GM18951 (cell line): ENCODE results near the gene SFXN5.

Experiments
- POLR2A ChIP-seq: IDR thresholded peaks from 4 replicates; pipeline ENCODE4 v1.6.1; 2011; ENCODE audit warnings: mild to moderate bottlenecking; ENCODE audit not compliant: insufficient read length, insufficient read depth; ENCODE audit errors: extremely low read depth
- in situ Hi-C: fragments of 300-500 bp; cut with MboI; formaldehyde crosslinking; loops from one replicate; pipeline ENCODE4 v1.12.0; 2022; ENCODE audit warnings: low sequenced_read_pairs, mixed read lengths, inconsistent platforms; ENCODE audit not compliant: unreplicated experiment

Gene SFXN5

DNA sequence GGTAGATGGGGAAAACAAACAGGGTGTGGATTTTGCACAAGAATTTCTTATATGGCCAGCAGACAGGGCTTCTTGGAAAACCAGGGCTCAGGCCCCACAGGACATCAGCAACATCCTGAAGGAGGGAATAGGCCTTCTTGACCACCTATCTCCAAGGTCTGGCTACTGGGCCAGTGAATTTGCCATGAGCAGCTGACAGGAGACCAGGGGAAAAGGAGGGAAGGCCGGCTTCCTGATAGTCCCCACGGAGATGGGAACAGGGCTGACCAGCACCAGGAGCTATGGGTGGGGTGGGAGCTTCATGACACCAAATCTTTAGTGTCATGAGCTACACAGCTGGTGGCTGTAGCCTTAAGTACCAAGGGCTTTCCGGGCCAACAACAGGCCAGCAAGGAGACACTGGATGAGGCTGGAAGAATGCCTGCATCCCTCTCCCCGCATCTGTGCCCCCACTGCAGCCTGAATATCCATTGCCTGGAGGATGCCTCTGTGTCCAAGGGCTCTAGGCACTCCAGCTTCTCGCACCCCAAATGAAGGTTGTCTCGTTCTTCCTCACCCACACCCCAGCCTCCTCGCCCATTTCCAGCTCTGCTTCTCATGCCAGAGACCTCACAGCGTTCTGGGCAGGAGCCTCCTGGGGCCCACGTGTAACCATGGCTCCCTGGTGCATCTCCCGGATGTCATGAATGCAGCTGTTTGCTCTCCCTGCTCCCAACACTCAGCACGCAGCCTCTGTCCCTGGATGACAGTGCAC lies 79.4 kb downstream of the SFXN5 start:
- in situ Hi-C loops = no loop called here
- TF ChIP-seq POLR2A = no peak

DNA sequence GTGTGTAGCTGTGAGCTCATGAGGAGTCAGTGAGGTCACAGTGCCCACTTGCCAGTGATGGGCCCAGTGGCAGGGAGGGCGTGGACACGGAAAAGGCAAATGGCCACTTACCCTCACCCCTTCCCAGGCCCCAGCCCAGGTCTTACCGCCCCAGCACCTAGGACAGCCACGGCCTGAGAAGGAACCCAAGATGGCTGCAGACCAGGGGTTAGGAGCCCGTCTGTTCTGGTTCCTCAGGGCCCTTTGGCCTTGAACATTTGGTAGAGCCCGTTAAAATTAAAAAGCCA lies 80.1 kb downstream of the SFXN5 start:
- no peak for TF ChIP-seq POLR2A
- in situ Hi-C loops = no loop called here

DNA sequence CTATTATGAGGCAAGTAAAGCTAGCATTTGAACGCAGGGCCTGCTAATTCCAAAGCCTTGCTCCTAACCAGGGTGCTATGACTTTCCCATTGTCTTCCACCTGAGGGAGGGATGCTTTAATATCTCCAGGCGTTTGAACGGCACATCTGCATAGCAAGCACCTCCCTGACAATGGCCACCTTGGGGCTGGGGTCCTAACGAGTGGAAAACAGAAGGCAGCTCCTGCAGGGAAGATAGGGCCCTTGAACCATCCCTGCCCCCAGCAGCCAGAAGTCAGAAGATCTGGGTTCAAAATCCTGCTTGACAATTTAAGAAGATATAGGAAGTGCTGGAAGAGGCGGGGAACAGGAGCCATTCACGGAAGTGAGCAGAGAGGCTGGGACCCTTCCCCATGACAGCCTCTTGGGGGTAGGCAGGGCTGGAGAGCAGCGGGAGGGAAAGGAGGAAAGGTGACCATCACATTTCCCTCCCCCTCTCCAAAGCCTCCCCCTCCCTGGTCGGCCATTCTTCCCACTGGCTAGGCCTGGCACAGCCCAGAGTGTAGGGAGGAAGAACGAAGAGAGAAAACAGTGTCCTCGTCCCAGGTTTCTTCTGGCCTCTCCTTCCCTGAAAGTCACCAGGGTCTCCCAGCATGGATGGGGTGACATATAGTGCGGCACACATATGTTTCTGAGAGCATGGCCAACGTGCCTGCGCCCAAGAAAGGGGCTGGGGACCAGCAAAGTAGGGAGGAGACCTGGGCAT lies 80.6 kb downstream of the SFXN5 start:
- TF ChIP-seq POLR2A = no peak
- in situ Hi-C loops = no loop called here

DNA sequence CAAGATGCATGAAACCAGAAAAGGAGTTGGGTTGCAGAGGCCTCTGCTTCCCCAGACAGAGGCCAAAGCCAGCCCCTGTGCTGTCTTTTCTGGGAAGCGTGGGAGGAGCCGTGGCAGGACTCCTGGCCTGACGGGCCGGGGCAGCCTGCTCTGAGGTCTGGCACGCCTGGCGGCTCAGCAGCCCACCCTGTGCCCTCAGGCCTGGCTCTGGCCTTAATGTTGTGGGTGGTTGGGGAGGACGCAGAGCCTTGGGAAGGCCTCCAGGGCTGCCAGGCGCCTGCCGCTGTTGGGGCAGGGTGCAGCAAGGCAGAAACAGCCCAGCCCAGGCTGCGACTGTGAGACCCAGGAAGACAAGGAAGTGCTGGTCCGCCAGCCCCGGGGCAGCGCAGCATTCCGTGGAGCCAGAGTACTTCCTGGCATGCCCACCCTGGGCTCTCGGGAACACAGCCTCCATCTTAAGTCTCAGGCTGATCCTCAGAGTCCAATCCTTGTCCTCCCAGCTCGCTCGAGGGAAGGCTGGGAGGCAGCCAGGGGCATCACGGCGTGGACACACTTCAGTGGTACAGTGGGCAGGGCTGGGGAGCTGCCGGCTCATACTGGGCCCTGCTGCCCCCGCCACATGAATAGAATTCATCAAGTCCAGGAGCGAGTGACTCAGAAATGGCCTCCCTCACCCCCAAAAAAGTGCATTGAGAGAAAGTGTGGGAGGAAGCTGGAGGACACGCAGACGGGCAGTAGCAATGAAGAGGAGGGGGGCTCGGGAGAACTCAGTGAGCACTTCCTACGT lies 81.5 kb downstream of the SFXN5 start:
- in situ Hi-C loops = loop anchor here (10.0 kb wide), 1 partner anchor 185 kb away; no protein-coding TSS in a partner anchor

DNA sequence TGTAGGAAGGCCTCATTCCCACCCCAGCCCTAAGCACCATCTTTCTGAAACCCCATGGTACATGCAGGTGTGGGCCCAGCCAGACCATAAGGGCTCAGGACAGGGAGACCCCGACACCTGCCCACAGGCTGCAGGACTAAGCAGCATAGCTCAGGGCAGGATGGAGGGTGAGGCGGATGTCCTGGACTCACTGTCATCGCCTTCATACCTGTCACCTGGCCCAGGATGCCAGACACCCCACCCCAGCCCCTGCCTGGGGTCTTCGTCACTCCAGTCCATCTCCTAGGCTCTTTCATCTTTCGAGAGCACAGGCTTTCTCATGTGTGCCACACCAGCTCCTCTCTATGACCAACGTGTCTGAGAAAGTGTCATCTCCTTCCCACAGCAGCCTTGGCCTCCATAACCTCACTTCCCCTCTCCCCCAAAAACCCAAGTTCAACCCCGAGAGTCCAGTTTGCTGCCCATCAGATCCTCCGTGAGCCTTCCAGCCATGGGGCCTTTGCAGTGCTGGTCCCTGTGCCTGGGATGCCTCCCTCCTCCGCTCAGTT lies 82.7 kb downstream of the SFXN5 start:
- no peak for TF ChIP-seq POLR2A
- in situ Hi-C loops = loop anchor here (10.0 kb wide), 1 partner anchor 186 kb away; no protein-coding TSS in a partner anchor

More for the DNA sequence above, 81.5 kb downstream of the SFXN5 start:
- no peak for TF ChIP-seq POLR2A

DNA sequence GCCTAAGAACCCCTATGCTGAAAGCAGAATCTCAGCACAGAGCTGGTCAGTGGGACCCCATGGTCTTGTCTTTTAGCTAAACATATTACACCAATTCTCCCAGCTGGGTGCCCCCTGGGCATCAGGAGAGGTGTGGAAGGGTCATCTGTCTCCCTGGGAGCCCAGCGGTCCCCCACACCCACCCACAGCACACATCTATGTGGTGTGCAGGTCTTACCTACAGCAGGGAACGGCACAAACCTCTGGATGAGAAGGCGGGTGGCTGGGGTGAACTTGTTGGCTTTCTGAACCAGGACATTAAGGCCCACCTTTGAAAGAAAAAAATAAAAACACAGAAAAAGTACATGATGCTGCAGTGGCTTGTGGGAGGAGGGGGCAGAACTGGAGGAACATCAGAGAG lies 83.5 kb downstream of the SFXN5 start:
- in situ Hi-C loops = loop anchor here (10.0 kb wide), 1 partner anchor 187 kb away; no protein-coding TSS in a partner anchor
- no peak for TF ChIP-seq POLR2A

DNA sequence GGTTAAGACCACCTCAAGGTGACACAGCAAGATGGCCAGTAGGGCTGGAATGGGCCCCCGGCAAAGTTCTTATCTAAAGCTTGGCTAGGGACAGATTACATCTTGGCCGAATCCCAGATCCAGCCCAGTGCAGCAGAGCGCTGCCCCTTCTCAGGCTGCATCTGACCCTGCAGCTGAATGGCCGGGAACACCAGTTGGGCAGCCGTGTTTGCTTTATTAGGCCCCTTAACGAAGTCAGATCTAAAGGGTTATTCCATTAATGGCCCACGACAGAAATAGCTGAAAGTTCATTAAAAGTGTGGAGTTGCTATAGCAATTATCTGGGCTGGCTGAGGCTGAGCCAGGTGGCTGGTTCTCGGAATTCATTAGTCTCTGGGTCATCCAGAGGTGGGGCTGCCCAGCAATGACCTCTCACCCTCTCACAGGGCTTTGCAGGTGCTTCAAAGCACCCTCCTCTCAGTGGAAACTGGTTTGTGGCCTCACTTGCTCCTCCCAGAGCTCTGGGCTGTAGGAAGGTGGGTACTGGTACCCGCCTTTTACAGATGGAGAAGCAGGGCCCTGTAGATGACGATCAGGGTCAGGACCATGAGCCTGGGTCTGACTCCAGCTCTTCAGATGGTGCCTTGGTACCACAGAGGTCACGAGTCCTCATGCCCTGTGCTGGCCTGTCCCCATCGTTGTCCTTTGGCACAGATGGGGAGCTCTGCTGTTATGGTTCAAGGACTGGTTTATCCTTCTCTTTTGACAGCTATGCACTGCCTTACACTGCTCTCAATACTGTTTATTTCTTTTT lies 85.4 kb downstream of the SFXN5 start:
- no peak for TF ChIP-seq POLR2A
- in situ Hi-C loops = loop anchor here (10.0 kb wide), 1 partner anchor 189 kb away; no protein-coding TSS in a partner anchor

DNA sequence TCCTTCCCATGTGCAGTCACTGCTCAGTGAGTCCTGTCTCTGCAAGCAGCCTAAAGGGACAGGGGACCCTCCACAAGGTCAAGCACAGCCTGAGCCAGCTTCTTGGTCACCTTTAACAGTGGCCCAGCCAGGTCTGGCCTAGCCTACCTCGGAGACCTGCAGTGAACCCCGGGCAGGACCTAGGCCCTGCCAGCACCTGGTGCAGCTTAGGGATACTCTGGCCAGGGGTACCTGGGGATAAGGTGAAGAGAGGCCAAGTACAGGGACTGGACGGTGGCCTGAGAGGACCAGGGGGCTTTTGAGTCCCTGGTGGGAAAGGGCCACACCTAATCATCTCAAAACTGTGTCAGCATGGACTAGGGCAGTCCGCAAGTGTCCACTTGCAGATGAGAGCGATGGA lies 86.4 kb downstream of the SFXN5 start:
- no peak for TF ChIP-seq POLR2A
- in situ Hi-C loops = loop anchor here (10.0 kb wide), 1 partner anchor 190 kb away; no protein-coding TSS in a partner anchor

DNA sequence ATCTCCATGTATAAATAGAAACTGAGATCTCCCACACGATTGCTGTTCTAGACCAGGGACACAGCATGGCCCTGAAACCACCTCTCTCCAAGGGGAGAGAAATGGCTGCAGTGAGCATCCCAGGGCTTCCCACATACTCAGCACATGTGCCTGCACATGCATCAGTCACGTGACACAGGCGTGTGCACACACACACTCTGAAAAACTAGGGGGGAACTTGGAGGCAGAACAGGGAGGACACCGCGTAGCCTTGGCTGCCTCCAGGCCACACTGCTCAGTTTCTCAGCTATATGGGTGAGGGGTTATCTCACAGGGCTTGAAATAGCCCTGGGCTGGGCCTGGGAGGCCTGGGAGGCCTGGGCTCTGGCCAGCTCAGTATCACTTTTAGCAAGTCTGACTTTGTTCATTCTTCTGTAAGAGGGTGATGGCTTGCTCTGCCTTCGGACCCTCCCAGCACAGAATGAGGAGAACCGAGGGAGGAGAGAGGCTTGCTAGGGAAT lies 87.3 kb downstream of the SFXN5 start:
- in situ Hi-C loops = loop anchor here (10.0 kb wide), 1 partner anchor 191 kb away; no protein-coding TSS in a partner anchor
- no peak for TF ChIP-seq POLR2A

DNA sequence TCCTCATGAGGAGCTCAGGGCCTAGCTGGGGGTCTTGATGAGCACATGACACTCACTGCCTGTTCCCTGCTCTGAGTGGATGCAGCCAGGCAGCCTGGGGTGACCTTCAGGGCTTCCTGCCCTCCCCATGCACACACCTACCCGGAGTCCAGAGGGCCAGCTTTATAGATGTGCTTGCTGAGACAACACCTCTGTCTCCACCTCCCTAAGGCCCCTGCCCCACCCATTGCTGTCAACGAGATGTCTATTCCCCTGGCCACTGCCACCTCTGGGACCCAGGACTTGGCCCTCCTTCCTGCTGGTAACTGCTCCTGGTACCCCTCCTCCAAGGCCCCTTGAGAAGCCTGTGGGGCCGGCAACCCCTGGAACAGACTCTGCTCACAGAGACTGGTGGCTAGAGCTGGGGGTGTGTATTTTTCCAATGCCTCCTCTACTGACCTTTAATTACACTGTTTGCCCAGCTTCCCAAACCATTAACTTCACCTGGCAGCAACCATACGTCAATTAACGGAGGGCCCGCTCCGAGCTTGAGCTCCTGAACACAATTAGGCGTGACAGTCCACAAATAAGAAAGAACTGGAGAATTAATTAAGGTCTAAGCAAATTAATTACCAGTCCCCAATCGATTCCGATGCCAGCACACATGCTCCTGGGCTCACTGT lies 87.9 kb downstream of the SFXN5 start:
- no peak for TF ChIP-seq POLR2A
- in situ Hi-C loops = loop anchor here (10.0 kb wide), 1 partner anchor 191 kb away; no protein-coding TSS in a partner anchor

DNA sequence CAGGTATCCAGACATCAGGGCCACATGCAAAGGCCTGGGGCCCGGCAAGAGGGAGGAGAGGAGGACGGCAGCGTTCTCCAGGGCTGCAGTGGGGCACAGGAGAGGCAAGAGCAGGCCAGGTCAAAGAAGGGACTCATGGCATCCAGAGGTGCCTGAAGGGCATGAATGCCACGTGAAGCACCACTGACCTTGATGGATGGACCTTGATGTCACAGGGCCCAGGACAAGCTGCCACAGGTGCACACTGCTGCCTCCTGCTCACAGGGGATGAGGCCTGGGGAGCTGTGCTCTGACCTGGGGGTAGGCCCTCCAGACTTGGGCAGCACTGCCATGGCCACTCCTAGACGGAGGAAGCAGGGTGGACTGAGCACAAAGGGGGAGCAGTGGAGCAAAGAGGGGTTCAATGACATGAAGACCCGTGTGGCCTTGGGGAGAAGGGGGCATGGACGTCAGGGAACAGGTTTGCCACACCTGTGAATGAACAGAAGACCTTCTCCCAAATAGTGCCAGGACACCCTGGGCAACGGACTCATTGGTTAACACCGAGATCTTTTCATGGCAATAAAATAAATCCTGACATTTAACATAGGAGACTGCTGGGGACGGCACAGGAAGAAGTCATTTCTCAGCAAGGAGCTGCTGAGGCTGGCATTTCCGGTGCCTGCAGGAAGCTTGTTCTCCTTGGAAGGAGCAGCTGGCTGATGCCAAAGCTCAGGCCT lies 88.6 kb downstream of the SFXN5 start:
- in situ Hi-C loops = loop anchor here (10.0 kb wide), 1 partner anchor 192 kb away; no protein-coding TSS in a partner anchor
- TF ChIP-seq POLR2A = no peak
